Natural killer cell treated with Interleukin-12 subunit alpha and Interleukin-12 subunit beta and Interleukin-15 and Interleukin-18, amount 100 ng/mL, for 72 hours (primary cell): Measurements from ENCODE around the gene ZNF669. TPM values are rescaled to one million over a fixed set of nuclear protein-coding genes. Genes with fewer than 3 reads are reported as not detected.
A peak's percentile ranks its signal among the peaks of the same experiment; 100 is the strongest.

ENCODE experiments used
- ATAC-seq, 2 donors: fragments of 150-1000 bp; cut with Tn5 transposase in 1 of 2; sonication (Bioruptor Pico), chemical (Tn5 transposase) in 1 of 2; 2 replicates each; pipeline ENCODE4 v1.10.0; 2021
- DNase-seq: peaks from one replicate; pipeline ENCODE4 v3.0.0; 2022; ENCODE audit warnings: low spot score
- H3K27ac Mint-ChIP-seq, 2 donors: 1 replicate in 1 of 2; 2 replicates in 1 of 2; pipeline ENCODE4 v1.8.0; 2022; ENCODE audit warnings: mixed read lengths in 2 of 2, mild to moderate bottlenecking in 1 of 2, moderate library complexity in 1 of 2
- H3K27me3 Mint-ChIP-seq, 2 donors: 1 replicate in 1 of 2; 2 replicates in 1 of 2; pipeline ENCODE4 v1.8.0; 2022; ENCODE audit warnings: mixed read lengths in 2 of 2
- H3K36me3 Mint-ChIP-seq: one replicate; pipeline ENCODE4 v1.8.0; 2022; ENCODE audit warnings: mixed read lengths
- H3K4me1 Mint-ChIP-seq, 2 donors: 1 replicate in 1 of 2; 2 replicates in 1 of 2; pipeline ENCODE4 v1.8.0; 2022; ENCODE audit warnings: low read depth in 2 of 2, mixed read lengths in 2 of 2, mild to moderate bottlenecking in 1 of 2
- H3K4me3 Mint-ChIP-seq: one replicate; pipeline ENCODE4 v1.8.0; 2022; ENCODE audit warnings: mixed read lengths
- H3K9me3 Mint-ChIP-seq: 2 replicates; pipeline ENCODE4 v1.8.0; 2022; ENCODE audit warnings: mixed read lengths
- total RNA-seq, 2 donors: library from RNA; stranded (reverse); gene quantifications; one replicate each; pipeline ENCODE4 v1.2.3, GENCODE V29; 2022

ZNF669 gene
- total RNA-seq, 2 donors from 2014 or later = 10.5 to 11.0 TPM

GRCh38 chr1:247102381-247102780, 1.8 kb downstream of the ZNF669 start:
- H3K4me3 Mint-ChIP-seq = peak overlapping the region; percentile 83
- peak overlapping the region; percentile 27 to 84 for H3K27ac Mint-ChIP-seq
- ATAC-seq (no peak), DNase-seq (no peak)
- peaks cover 12 to 15% of the 10 kb centered on the region in 2 donors for H3K4me1 Mint-ChIP-seq
- peaks cover 48% of the 10 kb centered on the region for H3K36me3 Mint-ChIP-seq
- peaks cover 14% of the 10 kb centered on the region for H3K9me3 Mint-ChIP-seq
- H3K27me3 Mint-ChIP-seq = peaks cover under 1 to 5% of the 10 kb centered on the region in 2 donors

GRCh38 chr1:247100676-247101279, 3.4 kb downstream of the ZNF669 start:
- peaks cover 12 to 15% of the 10 kb centered on the region in 2 donors for H3K4me1 Mint-ChIP-seq
- H3K27me3 Mint-ChIP-seq = no peaks in the 10 kb centered on the region
- H3K27ac Mint-ChIP-seq = no peak overlapping the region
- H3K9me3 Mint-ChIP-seq = peaks cover 21% of the 10 kb centered on the region
- ATAC-seq = no peak
- H3K4me3 Mint-ChIP-seq = no peak overlapping the region
- H3K36me3 Mint-ChIP-seq = peaks cover 65% of the 10 kb centered on the region
- no peak for DNase-seq

- ATAC-seq = no peak
- no peak for DNase-seq
- no peak overlapping the region for H3K27ac Mint-ChIP-seq
- H3K36me3 Mint-ChIP-seq = peaks cover 54% of the 10 kb centered on the region
- H3K4me1 Mint-ChIP-seq = peaks cover 0 to 2% of the 10 kb centered on the region in 2 donors
- H3K4me3 Mint-ChIP-seq = no peak overlapping the region
- peaks cover 20% of the 10 kb centered on the region for H3K9me3 Mint-ChIP-seq
- peaks cover 0 to 1% of the 10 kb centered on the region in 2 donors for H3K27me3 Mint-ChIP-seq
These were observed 7.2 kb downstream of the ZNF669 start for GRCh38 chr1:247096958-247097357.

GRCh38 chr1:247096544-247096943, 7.6 kb downstream of the ZNF669 start:
- no peak overlapping the region for H3K27ac Mint-ChIP-seq
- H3K36me3 Mint-ChIP-seq = peaks cover 50% of the 10 kb centered on the region
- no peak overlapping the region for H3K4me3 Mint-ChIP-seq
- H3K27me3 Mint-ChIP-seq = peaks cover 0 to 2% of the 10 kb centered on the region in 2 donors
- DNase-seq = no peak
- H3K4me1 Mint-ChIP-seq = no peaks in the 10 kb centered on the region
- no peak for ATAC-seq
- peaks cover 20% of the 10 kb centered on the region for H3K9me3 Mint-ChIP-seq

- H3K4me3 Mint-ChIP-seq = no peak overlapping the region
- H3K4me1 Mint-ChIP-seq = no peaks in the 10 kb centered on the region
- peaks cover 0 to 2% of the 10 kb centered on the region in 2 donors for H3K27me3 Mint-ChIP-seq
- peaks cover 20% of the 10 kb centered on the region for H3K9me3 Mint-ChIP-seq
- H3K27ac Mint-ChIP-seq = no peak overlapping the region
- DNase-seq = no peak
- H3K36me3 Mint-ChIP-seq = peaks cover 45% of the 10 kb centered on the region
- ATAC-seq = no peak
These were observed 8.0 kb downstream of the ZNF669 start for GRCh38 chr1:247096112-247096511.

GRCh38 chr1:247090455-247090854, 13.7 kb downstream of the ZNF669 start:
- no peak overlapping the region for H3K27ac Mint-ChIP-seq
- H3K4me1 Mint-ChIP-seq = no peaks in the 10 kb centered on the region
- ATAC-seq (peak; percentile 21 to 55), DNase-seq (no peak)
- H3K36me3 Mint-ChIP-seq = no peaks in the 10 kb centered on the region
- H3K27me3 Mint-ChIP-seq = peaks cover 0 to 2% of the 10 kb centered on the region in 2 donors
- H3K9me3 Mint-ChIP-seq = no peaks in the 10 kb centered on the region
- no peak overlapping the region for H3K4me3 Mint-ChIP-seq

- Mint-ChIP-seq H3K4me1 (no peaks in the 10 kb centered on the region), H3K9me3 (no peaks in the 10 kb centered on the region), H3K27me3 (peaks cover 0 to 2% of the 10 kb centered on the region in 2 donors), H3K27ac (no peak overlapping the region), H3K4me3 (no peak overlapping the region), H3K36me3 (no peaks in the 10 kb centered on the region)
- ATAC-seq = no peak
- no peak for DNase-seq
These were observed 14.4 kb downstream of the ZNF669 start for GRCh38 chr1:247089616-247090375.

GRCh38 chr1:247088967-247089366, 15.2 kb downstream of the ZNF669 start:
- no peaks in the 10 kb centered on the region for H3K36me3 Mint-ChIP-seq
- H3K4me1 Mint-ChIP-seq = no peaks in the 10 kb centered on the region
- H3K4me3 Mint-ChIP-seq = no peak overlapping the region
- H3K9me3 Mint-ChIP-seq = no peaks in the 10 kb centered on the region
- ATAC-seq (no peak), DNase-seq (no peak)
- H3K27ac Mint-ChIP-seq = no peak overlapping the region
- peaks cover 0 to 2% of the 10 kb centered on the region in 2 donors for H3K27me3 Mint-ChIP-seq

GRCh38 chr1:247087256-247087655, 16.9 kb downstream of the ZNF669 start:
- peaks cover 0 to 4% of the 10 kb centered on the region in 2 donors for H3K27me3 Mint-ChIP-seq
- H3K4me3 Mint-ChIP-seq = no peak overlapping the region
- H3K4me1 Mint-ChIP-seq = no peaks in the 10 kb centered on the region
- no peaks in the 10 kb centered on the region for H3K36me3 Mint-ChIP-seq
- no peak overlapping the region for H3K27ac Mint-ChIP-seq
- H3K9me3 Mint-ChIP-seq = no peaks in the 10 kb centered on the region
- DNase-seq (no peak), ATAC-seq (no peak)

- Mint-ChIP-seq H3K4me1 (no peaks in the 10 kb centered on the region), H3K27me3 (peaks cover 0 to 6% of the 10 kb centered on the region in 2 donors), H3K27ac (no peak overlapping the region), H3K9me3 (no peaks in the 10 kb centered on the region), H3K4me3 (no peak overlapping the region), H3K36me3 (no peaks in the 10 kb centered on the region)
- DNase-seq (no peak), ATAC-seq (no peak)
These were observed 18.8 kb downstream of the ZNF669 start for GRCh38 chr1:247085310-247085709.

GRCh38 chr1:247084771-247085170, 19.4 kb downstream of the ZNF669 start:
- Mint-ChIP-seq H3K4me3 (no peak overlapping the region), H3K9me3 (no peaks in the 10 kb centered on the region), H3K36me3 (no peaks in the 10 kb centered on the region), H3K4me1 (no peaks in the 10 kb centered on the region), H3K27me3 (peaks cover 0 to 6% of the 10 kb centered on the region in 2 donors), H3K27ac (no peak overlapping the region)
- DNase-seq = no peak
- no peak for ATAC-seq

- DNase-seq (no peak), ATAC-seq (no peak)
- H3K9me3 Mint-ChIP-seq = no peaks in the 10 kb centered on the region
- H3K27me3 Mint-ChIP-seq = peaks cover 0 to 8% of the 10 kb centered on the region in 2 donors
- H3K4me1 Mint-ChIP-seq = peaks cover 23 to 29% of the 10 kb centered on the region in 2 donors
- H3K27ac Mint-ChIP-seq = peak overlapping the region; percentile 78 to 83
- H3K36me3 Mint-ChIP-seq = no peaks in the 10 kb centered on the region
- H3K4me3 Mint-ChIP-seq = peak overlapping the region; percentile 90
These were observed 24.8 kb downstream of the ZNF669 start for GRCh38 chr1:247079141-247079874.

- ATAC-seq (peak; percentile 100), DNase-seq (peak; percentile 93)
- Mint-ChIP-seq H3K27ac (peak within 1 kb of the TSS; percentile 78 to 83), H3K27me3 (peaks cover 0 to 8% of the 10 kb centered on the region in 2 donors), H3K9me3 (no peaks in the 10 kb centered on the region), H3K4me1 (peaks cover 25 to 32% of the 10 kb centered on the region in 2 donors), H3K4me3 (peak within 1 kb of the TSS; percentile 90), H3K36me3 (no peaks in the 10 kb centered on the region)
These were observed 25.7 kb downstream of the ZNF669 start, which contains the start of gene ZNF670 for GRCh38 chr1:247078258-247079140. Gene ZNF670, minus strand, starts transcription at chr1:247078811. Its CDS starts 215 bp downstream, at chr1:247078596.
